Measurements from ENCODE around the gene RHBDF2.
"Not testable (repeated sequence)": the region's sequence is repeated elsewhere in the genome, so short reads cannot be mapped to it uniquely, and the experiment has no call there.

Gene RHBDF2

DNA sequence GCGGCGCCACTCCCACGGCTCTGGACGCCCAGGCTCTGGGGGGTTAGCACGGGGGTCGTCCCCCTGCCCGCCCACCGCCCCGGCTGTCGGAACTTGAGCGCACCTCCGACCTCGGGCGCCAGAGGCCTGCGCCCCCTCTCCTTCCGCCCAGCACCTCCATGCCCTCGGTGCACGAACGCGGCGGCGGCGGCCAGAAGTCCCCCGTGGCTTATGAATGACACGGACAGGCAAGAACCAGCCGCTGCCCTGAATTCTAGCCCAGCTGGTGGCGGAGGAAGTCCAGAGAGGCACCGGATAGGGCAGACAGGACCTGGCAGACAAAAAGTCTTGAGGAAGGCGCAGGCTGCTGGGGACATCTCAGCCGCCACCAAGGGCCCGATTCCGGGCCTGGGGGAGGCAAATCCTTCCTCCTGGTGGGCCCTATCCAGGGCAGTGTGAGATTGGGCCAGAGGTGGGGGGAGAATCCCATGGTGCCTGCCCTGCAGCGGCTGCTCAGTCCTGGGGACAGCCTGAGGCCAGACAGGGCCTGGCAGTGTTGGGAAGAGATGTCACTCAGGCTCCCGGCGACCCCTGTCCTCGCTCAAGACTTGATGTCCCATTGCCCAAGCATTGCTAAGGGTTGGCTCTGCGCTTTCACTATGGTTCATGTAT lies 37.2 kb upstream of the RHBDF2 start:
- no peak for DNase-seq (ENCODE audit: low spot score)

DNA sequence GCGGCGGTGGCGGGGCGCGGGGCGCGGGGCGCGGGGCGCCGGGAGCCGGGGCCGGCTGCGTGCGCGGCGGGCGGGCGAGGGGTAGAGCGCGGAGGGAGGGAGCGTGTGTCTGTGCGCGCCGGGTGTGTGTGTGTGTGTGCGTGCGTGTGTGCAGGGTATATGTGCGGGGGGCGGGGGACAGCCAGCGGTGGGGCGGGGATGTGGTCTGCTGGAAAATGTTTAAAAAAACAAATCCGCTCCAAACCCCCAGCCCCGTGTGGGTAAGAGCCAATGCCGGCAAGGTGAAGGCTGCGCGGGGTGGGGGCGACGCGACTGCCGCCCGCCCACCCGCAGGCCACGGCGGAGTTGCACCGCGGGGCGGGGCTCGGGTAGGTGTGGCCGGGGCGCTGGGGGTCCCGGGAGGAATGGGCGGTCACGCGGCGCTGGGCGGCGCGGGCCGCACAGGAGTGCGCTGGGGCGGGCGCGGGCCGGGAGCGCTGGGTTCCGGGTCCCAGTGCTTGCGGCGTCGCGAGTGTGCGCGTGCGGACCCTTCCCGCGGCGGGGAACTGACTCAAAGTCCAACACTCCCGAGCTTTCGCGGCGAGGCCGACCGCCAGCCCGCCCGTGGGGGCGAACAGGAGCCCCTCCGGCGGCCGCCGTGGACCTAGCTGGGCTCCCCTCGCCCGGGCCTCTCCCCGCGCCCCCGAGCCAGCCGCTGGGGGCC lies 36.5 kb upstream of the RHBDF2 start, which contains the start of gene CYGB:
Gene CYGB (minus strand): TSS at position 132 of the 703 bp plus-strand sequence. CDS start 167 bp downstream, outside the sequence.
- DNase-seq (ENCODE audit: low spot score), result no peak

DNA sequence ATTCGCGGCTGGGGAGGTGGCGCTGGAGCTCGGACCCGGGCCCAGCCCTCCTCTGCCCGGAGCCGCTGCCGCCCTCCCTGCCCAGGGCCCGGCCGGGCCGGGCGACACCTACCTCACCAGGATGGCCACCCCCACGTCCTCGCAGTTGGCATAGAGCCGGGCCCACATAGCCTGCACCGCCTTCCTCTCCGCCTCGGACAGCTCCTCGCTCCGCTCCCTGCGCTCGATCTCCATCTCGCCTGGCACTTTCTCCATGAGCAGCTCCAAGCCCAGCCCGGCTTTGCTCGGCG lies 36.0 kb upstream of the RHBDF2 start:
- no peak for DNase-seq (ENCODE audit: low spot score)

DNA sequence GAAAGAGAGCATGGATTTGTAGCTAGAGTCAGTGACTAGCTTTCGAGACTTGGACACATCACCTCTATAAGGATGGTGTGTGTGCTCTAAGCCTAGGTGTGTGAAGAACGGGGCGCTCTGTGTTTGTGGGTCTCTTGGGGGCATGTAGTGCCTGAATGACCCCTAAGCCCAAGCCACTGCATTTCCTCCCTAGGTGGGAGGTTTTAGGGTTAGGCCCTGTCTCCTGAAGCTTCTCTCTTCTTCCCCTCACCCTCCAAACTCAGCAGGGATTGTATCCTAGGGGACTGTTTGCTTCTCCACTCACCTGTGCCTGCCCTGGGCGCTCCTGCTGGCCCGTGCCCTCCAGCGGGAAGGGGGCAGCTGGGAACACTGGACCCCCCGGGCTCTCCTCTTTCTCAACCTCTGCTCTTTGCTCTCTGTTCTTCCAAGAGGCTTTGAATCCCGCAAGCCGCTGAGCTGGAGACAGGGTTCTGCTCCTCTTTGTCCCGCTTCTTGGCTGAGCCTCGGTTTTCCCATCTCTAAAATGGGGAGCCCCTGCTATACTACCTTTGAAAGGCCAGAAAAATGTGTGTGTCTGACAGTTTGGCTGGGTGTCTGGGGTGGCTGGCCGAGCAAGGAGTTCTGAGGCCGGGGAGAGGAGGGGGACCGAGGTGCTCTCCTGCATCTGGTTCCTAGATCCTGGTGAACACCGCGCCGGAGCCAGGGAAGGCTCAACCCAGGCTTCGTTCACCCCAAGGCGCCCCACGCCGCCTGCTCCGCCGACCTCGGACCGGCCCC lies 35.5 kb upstream of the RHBDF2 start:
- no peak for DNase-seq (ENCODE audit: low spot score)

DNA sequence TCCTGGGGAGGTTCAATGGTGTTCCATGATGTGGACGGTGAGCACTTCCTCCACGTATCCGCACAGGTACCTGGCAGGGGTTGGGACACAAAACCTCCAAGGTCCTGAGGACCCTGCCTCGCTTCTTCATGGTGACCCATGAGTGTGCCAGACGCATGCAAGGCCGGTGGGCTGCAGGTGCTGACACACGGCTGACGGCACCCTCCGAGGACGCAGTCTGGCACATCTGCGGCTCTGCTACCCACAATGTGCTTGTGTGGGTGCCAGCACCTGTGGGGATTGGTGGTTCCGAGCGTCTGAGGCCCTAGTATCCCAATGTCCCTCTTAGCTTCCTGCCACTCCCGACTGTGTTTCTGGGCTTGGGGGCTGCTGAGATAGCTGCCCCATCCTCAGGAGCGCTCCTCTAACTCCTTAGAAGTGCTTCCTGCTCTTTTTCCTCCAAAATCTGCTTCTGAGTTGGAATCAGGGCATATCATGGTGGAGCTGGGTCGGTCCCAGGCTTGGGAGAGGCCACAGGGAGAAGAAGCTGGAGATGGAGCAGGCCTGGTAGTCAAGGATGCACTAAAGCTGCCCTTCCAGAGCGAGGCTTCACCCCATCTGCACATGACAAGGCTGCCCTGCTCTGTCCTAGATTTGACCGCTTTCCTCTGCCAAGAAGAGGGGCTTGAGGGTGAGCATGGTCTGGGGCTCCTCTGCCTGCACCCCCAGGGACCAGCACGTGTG lies 34.7 kb upstream of the RHBDF2 start:
- DNase-seq (ENCODE audit: low spot score), result no peak

DNA sequence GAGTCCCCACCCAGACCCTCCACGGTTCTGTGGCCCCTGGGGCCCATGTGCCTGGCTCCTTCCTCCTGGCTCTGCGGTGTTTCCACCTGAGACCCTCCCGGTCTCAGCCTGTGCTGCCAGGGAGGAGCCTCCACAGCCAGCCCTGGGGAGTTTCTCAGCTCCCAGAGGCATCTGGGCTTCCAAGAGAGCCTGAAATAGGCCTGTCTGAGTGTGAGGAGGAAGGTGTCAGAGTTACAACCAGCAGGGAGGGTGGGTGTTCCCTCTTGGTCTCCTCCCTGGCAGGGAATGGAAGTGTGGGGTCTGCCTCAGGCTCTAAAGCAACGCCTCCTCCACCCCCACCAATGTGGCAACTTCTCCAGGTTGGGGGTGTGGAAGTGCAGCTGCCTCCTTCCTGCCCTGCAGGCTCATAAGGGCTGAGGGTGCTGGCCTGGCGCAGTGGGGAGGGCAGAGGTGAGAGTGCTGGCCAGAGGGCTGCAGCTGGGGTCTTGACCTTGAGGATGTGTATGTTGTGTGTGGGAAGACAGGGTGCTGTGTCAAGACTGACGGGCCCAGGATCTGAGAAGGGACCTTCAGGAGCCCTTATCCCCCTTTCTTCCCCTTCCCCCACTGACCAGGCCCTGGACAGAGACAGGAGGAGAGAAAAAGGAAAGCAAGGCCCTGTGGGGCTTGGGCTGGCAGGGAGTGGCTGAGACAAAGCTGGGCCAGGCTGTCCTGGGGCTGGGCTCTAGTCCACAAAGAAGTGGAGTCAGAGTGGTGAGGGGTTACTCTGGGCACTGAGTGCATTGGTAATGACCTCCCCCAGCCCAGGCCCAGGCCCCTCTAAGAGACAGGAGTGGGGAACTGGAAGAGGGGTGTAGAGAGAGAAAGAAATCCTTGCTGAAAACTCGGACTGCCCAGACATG lies 33.9 kb upstream of the RHBDF2 start:
- no peak for DNase-seq (ENCODE audit: low spot score)

DNA sequence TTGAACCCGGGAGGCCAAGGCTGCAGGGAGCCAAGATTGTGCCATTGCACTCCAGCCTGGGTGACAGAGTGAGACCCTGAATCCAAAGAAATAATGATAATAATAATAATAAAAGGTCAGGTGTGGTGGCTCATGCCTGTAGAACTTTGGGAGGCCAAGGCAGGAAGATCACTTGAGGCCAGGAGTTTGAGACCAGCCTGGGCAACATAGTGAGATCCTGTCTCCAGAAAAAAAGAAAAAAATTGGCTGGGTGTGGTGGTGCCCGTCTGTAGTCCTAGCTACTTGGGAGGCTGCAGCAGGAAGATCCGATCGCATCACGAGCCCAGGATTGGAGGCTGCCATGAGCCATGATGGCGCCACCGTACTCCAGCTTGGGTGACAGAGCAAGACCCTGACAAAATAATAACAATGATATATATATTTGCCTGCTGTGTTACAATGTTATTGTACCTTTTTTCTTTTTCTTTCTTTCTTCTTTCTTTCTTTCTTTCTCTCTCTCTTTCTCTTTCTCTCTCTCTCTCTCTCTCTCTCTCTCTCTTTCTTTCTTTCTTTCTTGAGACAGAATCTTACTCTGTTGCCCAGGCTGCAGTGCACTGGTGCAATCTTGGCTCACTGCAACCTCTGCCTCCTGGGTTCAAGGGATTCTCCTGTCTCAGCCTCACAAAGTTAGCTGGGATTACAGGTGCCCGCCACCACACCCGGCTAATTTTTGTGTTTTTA lies 32.6 kb upstream of the RHBDF2 start:
- not testable (repeated sequence) for DNase-seq (ENCODE audit: low spot score)

DNA sequence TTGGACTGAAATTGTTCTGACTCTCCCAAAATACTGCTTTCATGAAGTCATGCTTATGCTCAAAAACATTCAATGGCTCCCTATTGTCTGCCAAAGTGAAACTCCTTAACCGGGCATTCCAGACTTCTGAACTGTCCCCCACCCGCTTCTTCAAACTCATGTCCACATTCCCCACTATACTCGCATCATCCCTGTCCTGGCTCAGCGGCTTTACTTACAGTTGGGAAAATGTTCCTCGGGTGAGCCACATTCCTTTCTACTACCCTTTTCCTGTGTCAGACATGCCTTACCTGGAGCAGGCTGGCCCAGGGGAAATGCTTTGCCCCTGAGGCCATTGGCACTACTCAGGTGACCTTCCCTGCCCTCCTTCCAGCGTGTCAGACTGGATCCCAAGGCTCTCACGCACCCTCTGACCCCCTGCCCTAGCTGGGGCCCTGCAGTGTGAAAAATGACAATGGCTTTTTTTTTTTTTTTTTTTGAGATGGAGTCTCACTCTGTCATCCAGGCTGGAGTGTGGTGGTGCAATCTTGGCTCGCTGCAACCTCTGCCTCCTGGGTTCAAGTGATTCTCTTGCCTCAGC lies 30.9 kb upstream of the RHBDF2 start:
- DNase-seq (ENCODE audit: low spot score), result no peak

DNA sequence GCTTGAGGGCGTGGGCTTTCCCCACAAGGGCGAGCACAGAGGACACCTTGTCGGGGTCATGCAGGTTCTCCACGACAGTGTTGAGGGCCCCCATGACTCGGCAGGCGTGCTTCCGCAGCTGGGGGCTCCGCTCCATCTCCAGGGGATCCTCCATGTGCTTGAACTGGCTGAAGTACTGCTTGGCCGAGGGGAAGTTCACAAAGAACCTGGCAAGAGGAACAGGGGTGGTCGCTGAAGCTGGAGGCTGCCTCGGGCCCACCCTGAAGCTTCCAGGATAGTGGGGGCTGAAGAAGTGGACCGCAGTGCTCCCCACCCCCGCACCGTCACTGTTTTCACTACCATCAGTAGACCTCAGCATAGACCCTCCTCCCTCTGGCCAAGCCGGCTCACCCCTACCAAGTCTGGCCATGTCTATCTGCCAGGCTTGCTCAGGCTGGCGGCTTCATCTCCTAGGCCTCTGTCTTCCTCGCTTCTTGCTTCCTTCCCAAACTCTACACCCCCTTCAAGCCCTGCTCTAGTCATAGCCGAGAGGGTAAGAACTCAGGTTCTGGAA lies 30.3 kb upstream of the RHBDF2 start:
- no peak for DNase-seq (ENCODE audit: low spot score)

DNA sequence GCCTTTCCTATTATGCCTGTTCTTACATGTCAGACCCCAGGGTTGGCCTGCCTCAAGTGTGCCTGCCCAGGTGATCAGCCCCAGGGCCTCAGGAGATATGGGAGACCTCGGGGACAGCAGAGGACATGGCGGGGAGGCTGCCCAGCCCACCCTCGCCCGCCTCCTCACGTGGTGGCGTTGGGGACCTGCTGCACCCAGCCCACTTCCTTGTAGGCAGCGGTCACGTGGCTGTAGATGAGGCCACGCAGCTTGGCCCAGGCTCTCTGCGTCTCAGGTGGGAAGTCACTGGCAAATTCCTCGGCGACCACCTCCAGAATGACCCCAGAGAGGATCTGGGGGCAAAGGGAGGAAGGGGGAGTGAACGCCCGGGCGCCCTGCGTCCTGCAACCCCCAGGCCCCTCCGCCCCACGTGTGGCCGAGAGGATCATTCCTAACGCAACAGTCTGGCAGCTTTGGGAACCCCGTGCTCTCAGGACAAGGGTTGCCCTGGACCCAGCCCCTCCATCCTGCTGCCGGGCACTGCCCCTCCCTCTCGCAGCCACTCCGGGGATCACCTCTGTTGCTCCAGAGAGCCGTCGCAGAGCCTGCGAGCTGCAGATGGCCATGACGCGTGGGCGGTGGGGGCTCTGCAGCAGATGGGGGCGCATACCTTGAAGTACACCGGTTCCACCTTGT lies 29.7 kb upstream of the RHBDF2 start:
- no peak for DNase-seq (ENCODE audit: low spot score)

DNA sequence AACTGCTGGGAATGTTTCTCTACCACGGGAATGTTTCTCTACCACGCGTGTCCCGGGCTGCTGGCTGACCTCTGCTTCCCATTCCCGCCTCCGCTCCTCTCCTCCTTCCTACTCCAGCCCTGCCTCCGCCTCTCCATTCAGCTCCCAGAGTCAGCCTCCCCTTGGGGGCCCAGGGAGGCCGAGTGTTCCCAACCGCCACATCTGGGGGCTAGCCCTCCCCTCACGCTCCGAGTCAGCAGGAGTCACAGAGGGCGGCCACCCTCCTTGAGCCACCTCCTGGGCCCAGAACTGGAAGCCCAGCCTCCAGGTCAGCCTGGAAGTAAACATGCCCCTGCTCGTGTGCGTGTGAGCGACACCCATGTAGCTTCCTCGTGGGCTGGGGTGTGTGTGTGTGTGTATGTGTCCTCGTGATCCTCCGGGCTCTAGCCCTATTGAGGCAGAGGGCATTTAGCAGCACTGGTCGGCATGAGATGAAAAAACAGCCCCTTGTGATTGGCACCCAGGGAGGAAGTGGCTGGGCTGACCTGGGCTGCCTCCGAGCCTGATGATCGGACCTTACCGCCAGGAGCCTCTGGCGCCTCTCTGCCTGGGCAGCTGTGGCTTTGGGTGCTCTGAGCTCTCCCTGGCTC lies 29.0 kb upstream of the RHBDF2 start:
- DNase-seq (ENCODE audit: low spot score), result no peak

DNA sequence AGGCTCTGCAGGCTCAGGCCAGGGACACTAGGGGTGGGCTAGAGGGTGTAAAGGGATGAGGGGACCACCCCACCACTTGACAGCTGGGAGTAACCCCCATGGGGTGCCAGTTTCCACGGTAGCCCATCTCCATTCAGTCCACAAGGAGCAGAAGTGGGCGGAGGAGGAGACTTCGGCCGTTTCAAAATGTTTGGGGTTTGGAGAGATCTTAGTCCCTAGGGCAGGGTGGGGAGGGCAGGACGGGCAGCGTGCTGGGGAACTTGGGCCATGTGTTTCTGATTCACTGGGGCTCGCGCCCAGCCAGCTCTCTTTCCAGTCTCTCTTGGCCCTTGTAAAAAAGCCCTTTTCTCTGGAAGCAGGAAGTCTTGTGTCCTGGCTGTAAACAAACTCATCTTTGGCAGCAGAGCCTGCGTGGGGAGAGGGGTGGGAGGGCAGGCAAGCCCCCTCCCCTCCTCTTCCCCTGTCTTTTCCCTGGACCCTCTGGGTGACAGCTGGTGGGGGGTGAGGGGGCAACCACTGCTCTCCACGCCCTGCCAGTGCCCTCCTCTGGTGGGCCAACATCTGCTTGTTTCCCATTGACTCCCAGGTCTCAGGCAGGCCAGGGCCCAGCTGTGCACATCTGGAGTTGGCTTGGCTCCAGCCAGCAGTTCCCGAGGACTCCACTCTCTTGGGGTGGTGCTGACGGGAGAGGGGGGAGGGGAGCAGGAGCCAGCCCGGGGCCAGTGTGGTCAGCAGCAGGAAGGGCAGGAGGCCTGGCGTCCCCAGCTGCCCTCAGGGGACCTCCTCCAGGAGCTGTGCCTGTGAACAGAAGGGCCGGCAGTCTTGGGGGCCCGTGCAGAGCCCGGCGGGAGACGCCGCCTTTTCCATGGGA lies 28.2 kb upstream of the RHBDF2 start:
- no peak for DNase-seq (ENCODE audit: low spot score)

DNA sequence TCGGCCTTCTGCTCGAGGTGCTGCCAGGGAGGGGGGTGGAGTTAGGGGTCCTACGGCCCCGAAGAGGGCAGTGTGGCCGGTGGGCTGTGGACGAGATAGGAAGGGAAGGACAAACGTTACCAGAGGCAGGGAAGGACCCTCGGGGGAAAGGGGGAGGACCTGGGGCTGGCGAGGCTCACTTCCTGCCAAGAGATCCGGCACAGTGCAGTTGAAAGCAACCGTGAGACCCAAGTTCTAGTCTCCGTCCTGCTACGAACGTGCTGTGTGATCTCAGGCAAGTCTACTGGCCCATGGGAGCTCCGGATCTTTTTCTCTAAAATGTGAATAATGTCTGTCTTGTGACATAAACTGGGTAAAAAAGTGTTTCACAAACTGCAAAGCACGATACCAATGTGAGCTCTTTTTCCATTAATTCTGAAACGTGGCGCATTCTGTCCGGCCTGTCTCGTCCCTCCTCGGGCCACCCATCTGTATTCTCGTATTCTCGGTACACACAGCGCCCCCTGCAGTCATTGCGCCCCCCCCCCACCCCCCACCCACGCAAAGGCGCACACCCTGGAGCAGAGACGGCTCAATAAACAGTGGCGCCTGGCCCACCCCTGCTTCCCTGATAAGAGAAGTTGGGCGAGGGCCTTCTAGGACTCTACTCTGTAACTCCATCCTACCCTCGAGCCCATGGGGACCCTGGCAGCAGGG lies 27.5 kb upstream of the RHBDF2 start:
- DNase-seq (ENCODE audit: low spot score), result no peak

DNA sequence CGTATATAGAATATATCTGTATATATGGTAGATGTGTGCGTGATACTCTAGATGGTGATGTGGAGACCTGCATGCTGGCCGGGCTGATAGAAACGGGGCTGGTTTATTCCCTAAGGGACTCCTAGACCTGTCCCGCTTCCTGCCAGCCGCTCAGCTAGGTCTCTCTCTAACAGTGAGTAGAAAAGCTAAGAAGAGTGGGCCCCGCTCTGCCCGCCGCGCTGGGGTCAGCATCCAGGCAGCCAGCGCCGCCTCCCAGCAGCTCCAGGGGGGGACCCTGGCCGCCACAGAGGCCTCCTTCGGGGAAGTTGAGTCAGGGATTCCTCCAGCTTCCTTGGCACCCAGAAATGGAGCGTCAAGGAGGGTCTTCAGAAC lies 26.9 kb upstream of the RHBDF2 start:
- DNase-seq (ENCODE audit: low spot score), result no peak

DNA sequence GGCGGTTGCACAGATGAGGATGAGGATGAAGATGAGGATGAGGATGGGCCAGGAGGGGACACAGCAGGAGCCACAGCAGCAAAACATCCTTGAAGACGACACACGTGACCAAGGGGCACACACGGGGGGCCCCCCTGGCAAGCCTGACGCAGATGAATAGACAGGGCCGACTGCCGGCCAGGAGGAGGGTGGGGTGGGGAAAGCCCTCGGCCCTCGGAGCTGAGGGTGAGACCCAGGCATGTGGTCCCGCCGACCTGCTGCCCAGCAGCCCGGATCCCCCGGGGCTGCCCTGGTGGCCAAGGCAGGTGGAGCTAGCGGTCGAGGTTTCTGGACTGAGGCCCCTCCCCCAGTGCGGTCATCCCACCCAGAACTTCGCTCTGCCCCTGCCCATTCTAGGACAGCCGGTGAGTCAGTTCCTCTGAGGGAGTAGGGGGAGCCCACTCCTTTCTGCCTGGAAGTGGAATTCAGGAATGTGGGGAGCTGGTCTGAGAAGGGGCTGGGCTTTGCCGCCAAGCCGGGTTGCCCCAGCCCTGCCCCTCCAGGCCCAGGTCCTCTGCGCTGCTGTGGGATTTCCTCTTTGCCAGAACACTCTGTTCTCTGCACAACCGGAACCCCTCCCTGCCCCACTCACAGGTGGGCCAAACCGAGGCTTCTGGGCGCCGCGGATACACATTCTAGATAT lies 26.3 kb upstream of the RHBDF2 start:
- no peak for DNase-seq (ENCODE audit: low spot score)

DNA sequence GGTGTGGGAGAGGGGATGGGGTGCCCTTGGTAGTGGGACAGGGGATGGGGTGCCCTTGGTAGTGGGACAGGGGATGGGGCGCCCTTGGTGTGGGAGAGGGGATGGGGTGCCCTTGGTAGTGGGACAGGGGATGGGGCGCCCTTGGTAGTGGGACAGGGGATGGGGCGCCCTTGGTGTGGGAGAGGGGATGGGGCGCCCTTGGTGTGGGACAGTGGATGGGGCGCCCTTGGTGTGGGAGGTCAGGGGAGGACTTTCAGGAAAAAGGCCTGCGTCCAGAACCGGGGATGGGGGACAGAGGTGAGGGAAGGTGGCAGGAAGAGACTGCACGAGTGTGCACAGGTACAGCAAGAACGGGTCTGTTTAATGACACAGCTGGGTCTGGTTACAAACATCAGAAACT lies 25.8 kb upstream of the RHBDF2 start:
- DNase-seq (ENCODE audit: low spot score), result not testable (repeated sequence)

DNA sequence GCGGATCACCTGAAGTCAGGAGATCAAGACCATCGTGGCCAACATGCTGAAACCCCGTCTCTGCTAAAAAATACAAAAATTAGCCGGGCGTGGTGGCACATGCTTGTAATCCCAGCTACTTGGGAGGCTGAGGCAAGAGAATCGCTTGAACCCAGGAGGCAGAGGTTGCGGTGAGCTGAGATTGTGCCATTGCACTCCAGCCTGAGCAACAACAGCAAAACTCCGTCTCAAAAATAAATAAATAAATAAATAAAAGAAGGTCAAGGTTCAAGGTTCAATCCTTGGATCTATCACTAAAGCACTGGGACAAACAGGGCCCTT lies 24.2 kb upstream of the RHBDF2 start:
- not testable (repeated sequence) for DNase-seq (ENCODE audit: low spot score)

Data from LoVo (cell line).